ENCODE data around the gene MSMO1. TPM values are rescaled to one million over a fixed set of nuclear protein-coding genes. Genes with fewer than 3 reads are reported as not detected.
"Not testable (repeated sequence)": the region's sequence is repeated elsewhere in the genome, so short reads cannot be mapped to it uniquely, and the experiment has no call there.

Gene MSMO1
- total RNA-seq, 1 donor from 2014 or later, result 7.3 TPM

- TF ChIP-seq CTCF (IDR thresholded peaks at IDR 0.05; ENCODE audit: borderline replicate concordance), result no peak
- DNase-seq, result no peak
- Histone ChIP-seq H3K27ac (replicated peaks) (no peak overlapping the region), H3K36me3 (peaks cover 22% of the 10 kb centered on the region), H3K9me3 (replicated peaks) (no peaks in the 10 kb centered on the region), H3K4me3 (no peak overlapping the region), H3K4me1 (no peaks in the 10 kb centered on the region), H3K27me3 (ENCODE audit: low read depth) (no peaks in the 10 kb centered on the region)
- intact Hi-C loops (cut with micrococcal nuclease), result no loop called here
These were observed 7.8 kb downstream of the MSMO1 start for GRCh38 chr4:165335163-165335703.

GRCh38 chr4:165336743-165337142, 9.3 kb downstream of the MSMO1 start:
- DNase-seq, result no peak
- Histone ChIP-seq H3K9me3 (replicated peaks) (no peaks in the 10 kb centered on the region), H3K4me3 (no peak overlapping the region), H3K27me3 (ENCODE audit: low read depth) (no peaks in the 10 kb centered on the region), H3K36me3 (peaks cover 28% of the 10 kb centered on the region), H3K27ac (replicated peaks) (no peak overlapping the region), H3K4me1 (no peaks in the 10 kb centered on the region)
- intact Hi-C loops (cut with micrococcal nuclease), result no loop called here
- no peak for TF ChIP-seq CTCF (IDR thresholded peaks at IDR 0.05; ENCODE audit: borderline replicate concordance)

GRCh38 chr4:165342340-165342739, 14.9 kb downstream of the MSMO1 start:
- H3K4me1 ChIP-seq; H3K27me3 ChIP-seq (ENCODE audit: low read depth); H3K4me3 ChIP-seq; H3K9me3 ChIP-seq (replicated peaks); DNase-seq; H3K27ac ChIP-seq (replicated peaks): not testable (repeated sequence)
- peaks cover 35% of the 10 kb centered on the region for H3K36me3 ChIP-seq
- intact Hi-C loops (cut with micrococcal nuclease), result loop anchor here (2.0 kb wide), 1 partner anchor 210 kb away; no protein-coding TSS in a partner anchor

GRCh38 chr4:165343353-165344191, 16.1 kb downstream of the MSMO1 start:
- no peak for DNase-seq
- Histone ChIP-seq H3K27ac (replicated peaks) (no peak overlapping the region), H3K9me3 (replicated peaks) (no peaks in the 10 kb centered on the region), H3K4me3 (no peak overlapping the region), H3K4me1 (no peaks in the 10 kb centered on the region), H3K36me3 (peaks cover 33% of the 10 kb centered on the region), H3K27me3 (ENCODE audit: low read depth) (no peaks in the 10 kb centered on the region)
- intact Hi-C loops (cut with micrococcal nuclease), result loop anchor here (2.0 kb wide), 1 partner anchor 211 kb away; no protein-coding TSS in a partner anchor
- TF ChIP-seq CTCF (IDR thresholded peaks at IDR 0.05; ENCODE audit: borderline replicate concordance), result peak; percentile 56

GRCh38 chr4:165345666-165346417, 18.4 kb downstream of the MSMO1 start:
- Histone ChIP-seq H3K36me3 (peaks cover 13% of the 10 kb centered on the region), H3K27me3 (ENCODE audit: low read depth) (no peaks in the 10 kb centered on the region), H3K4me1 (no peaks in the 10 kb centered on the region), H3K9me3 (replicated peaks) (no peaks in the 10 kb centered on the region), H3K27ac (replicated peaks) (no peak overlapping the region), H3K4me3 (no peak overlapping the region)
- TF ChIP-seq CTCF (IDR thresholded peaks at IDR 0.05; ENCODE audit: borderline replicate concordance), result peak; percentile 24
- intact Hi-C loops (cut with micrococcal nuclease), result no loop called here
- DNase-seq, result no peak

All from left ventricle myocardium inferior (tissue), 1 donor.